Measurements from ENCODE around the gene CES1.
"Not testable (repeated sequence)": the region's sequence is repeated elsewhere in the genome, so short reads cannot be mapped to it uniquely, and the experiment has no call there.

Gene CES1

DNA sequence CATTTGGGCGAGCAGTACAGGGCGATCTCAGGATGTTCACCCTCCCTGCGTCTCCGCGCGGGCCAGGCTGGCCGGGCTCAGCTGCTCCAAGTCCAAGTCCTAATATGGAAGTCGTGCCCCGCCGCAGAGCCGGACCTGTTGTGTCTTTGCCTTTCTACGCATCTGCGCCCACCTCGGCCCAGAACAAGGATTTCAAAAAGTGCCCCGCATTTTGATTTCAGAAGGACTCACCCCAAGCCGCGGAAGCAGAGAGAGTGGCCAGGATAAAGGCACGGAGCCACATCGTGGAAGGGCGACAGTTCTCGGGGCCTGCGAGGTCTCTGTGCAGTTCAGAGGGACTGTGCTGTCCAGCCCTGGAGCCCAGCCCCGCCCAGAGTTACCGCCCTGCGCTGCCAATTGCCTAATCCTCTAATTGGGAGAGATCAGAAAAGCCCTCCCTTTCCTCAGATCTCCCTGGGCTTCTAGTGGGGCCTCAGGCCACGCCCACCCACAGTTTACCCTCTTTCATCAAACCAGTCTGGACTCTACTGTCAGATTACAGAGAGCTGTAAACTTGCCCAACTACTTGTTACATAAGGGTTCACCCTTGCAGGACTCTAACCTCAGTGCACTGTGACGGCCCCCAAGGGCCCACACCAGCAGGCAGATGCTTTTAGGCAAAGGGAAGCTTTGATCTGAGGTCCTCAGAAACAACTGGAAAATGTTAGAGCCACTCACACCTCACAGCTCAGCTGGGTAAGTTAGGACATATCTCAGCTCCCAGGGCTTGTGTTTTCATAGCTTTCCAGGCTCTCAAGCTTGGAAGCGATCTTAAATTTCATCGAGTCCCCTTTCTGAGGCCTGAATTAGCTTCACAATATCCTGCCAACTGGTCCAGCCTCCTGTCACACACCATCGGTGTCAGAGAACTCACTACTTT is at the start of gene CES1:
Gene CES1, minus strand, starts transcription at position 324 of the 919 bp plus-strand sequence. Its CDS starts 41 bp downstream, at position 283.
- no peak within 1 kb of the TSS for H3K4me3 ChIP-seq (ENCODE audit: low read length)
- no peak for TF ChIP-seq ZNF274 (IDR thresholded peaks at IDR 0.05; ENCODE audit: low read depth, low read length)

DNA sequence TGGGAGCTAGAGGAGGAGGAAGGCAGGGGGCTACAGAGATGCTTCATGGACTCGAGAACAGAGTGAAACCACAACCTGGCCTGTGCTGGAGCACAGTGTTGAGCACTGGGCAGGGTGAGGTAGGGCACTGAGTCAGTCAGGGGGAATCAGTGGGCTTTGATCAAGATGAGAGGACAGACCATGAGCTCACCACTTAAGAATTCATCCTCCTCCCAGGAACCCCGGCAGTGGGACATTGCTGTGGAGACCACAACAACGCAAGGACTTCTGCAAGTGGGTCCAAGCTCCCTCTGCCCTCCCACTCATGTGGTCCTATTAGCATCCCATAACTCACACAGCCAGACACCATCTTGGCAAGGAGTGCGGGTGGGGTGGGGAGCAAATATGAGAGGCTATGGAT is 44.0 kb upstream of the CES1 start:
- TF ChIP-seq ZNF274 (IDR thresholded peaks at IDR 0.05; ENCODE audit: low read depth, low read length), result no peak
- no peak overlapping the region for H3K4me3 ChIP-seq (ENCODE audit: low read length)

- H3K4me3 ChIP-seq (ENCODE audit: low read length), result no peak within 1 kb of the TSS
- TF ChIP-seq ZNF274 (IDR thresholded peaks at IDR 0.05; ENCODE audit: low read depth, low read length), result no peak
These were observed 42.4 kb upstream of the CES1 start, which contains the start of gene CES5A for GRCh38 chr16:55875273-55875672. Gene CES5A, minus strand, starts transcription at chr16:55875373. Its CDS starts 152 bp downstream, at chr16:55875221.

- no peak overlapping the region for H3K4me3 ChIP-seq (ENCODE audit: low read length)
- TF ChIP-seq ZNF274 (IDR thresholded peaks at IDR 0.05; ENCODE audit: low read depth, low read length), result no peak
These were observed 40.2 kb upstream of the CES1 start for GRCh38 chr16:55873122-55873521.

DNA sequence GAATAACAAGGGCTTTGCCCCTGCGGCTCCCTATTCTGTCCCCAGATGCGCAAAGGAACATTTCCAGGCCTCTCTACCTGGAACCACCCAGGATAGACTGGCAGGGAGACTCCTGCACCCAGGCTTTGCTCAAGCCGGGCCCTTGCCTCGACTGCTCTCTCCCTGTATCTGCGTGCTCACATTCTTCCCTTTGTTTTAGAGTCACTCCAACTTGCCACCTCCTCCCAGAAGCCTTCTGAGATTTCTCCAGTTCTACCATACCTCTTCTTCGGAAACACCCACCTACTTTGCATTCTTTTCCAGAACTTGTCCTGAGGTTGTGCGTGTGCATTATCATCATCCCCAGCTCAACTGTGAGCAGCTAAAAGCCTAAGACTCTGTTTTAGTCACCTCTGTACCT is 39.2 kb upstream of the CES1 start:
- no peak for TF ChIP-seq ZNF274 (IDR thresholded peaks at IDR 0.05; ENCODE audit: low read depth, low read length)
- no peak overlapping the region for H3K4me3 ChIP-seq (ENCODE audit: low read length)

- TF ChIP-seq ZNF274 (IDR thresholded peaks at IDR 0.05; ENCODE audit: low read depth, low read length), result no peak
These were observed 38.6 kb upstream of the CES1 start for GRCh38 chr16:55871411-55872038.

GRCh38 chr16:55868980-55869379 is 36.1 kb upstream of the CES1 start:
- no peak for TF ChIP-seq ZNF274 (IDR thresholded peaks at IDR 0.05; ENCODE audit: low read depth, low read length)
- H3K4me3 ChIP-seq (ENCODE audit: low read length), result no peak overlapping the region

More at GRCh38 chr16:55871411-55872038, 38.6 kb upstream of the CES1 start:
- no peak overlapping the region for H3K4me3 ChIP-seq (ENCODE audit: low read length)

DNA sequence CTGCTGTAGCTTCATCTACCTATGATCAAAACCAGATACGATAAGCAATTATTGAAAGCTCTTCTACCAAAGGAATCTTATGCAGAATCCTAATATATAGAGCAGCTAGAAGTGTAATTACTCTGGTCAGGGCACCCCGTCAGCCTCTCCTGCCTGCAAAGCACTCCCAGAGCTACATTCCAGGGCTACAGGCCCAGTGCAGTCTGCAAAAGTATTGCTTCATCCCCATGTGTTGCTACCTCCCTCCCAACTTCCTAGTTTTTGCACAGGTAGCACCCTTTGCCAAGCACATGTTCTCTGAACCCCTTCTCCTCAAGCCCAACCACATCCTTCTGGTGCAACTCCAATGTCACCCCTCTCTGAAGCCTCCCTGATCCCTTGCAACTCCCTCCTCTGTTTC is 35.2 kb upstream of the CES1 start:
- TF ChIP-seq ZNF274 (IDR thresholded peaks at IDR 0.05; ENCODE audit: low read depth, low read length), result no peak
- H3K4me3 ChIP-seq (ENCODE audit: low read length), result no peak overlapping the region

DNA sequence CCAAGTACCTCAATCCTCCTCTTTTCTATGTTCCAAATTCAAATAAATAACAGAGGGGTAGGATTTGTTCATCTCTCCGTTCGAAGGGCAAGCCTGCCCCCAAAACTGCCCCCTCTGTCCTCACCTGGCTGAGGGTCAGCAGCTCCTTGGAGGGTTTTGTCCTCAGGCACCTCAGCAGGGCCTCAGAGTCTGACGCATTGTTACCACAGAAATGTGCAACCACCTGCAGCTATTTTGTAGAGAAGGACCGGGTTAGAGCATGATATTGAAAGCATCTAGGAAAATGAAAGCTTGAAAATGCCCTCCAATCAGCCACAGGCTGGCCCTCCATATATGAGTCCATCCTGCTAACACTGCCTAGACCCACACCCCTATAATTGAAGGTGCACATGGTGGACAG is 28.4 kb upstream of the CES1 start:
- TF ChIP-seq ZNF274 (IDR thresholded peaks at IDR 0.05; ENCODE audit: low read depth, low read length), result no peak
- no peak overlapping the region for H3K4me3 ChIP-seq (ENCODE audit: low read length)

DNA sequence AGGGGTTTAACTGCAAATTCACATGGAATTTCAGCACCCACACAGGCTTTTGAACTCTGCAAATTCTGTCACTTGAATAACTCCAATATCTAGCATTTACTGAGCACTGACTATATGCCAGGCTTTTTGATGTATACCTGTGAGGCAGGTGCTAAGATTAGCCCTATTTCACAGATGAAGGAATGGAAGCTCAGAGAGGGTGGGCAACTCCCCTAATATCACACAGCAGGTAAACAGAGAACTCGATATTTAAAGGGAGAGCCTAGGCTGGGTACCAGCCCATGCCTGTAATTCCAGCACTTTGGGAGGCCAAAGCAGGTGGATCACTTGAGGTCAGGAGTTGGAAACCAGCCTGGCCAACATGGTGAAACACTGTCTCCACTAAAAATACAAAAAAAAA is 24.8 kb upstream of the CES1 start:
- not testable (repeated sequence) for H3K4me3 ChIP-seq (ENCODE audit: low read length)

- no peak overlapping the region for H3K4me3 ChIP-seq (ENCODE audit: low read length)
- TF ChIP-seq ZNF274 (IDR thresholded peaks at IDR 0.05; ENCODE audit: low read depth, low read length), result no peak
These were observed 24.1 kb upstream of the CES1 start for GRCh38 chr16:55856950-55857349.

- TF ChIP-seq ZNF274 (IDR thresholded peaks at IDR 0.05; ENCODE audit: low read depth, low read length), result no peak
- H3K4me3 ChIP-seq (ENCODE audit: low read length), result no peak overlapping the region
These were observed 20.2 kb upstream of the CES1 start for GRCh38 chr16:55853114-55853513.

GRCh38 chr16:55849536-55849935 is 16.6 kb upstream of the CES1 start:
- no peak overlapping the region for H3K4me3 ChIP-seq (ENCODE audit: low read length)
- no peak for TF ChIP-seq ZNF274 (IDR thresholded peaks at IDR 0.05; ENCODE audit: low read depth, low read length)

DNA sequence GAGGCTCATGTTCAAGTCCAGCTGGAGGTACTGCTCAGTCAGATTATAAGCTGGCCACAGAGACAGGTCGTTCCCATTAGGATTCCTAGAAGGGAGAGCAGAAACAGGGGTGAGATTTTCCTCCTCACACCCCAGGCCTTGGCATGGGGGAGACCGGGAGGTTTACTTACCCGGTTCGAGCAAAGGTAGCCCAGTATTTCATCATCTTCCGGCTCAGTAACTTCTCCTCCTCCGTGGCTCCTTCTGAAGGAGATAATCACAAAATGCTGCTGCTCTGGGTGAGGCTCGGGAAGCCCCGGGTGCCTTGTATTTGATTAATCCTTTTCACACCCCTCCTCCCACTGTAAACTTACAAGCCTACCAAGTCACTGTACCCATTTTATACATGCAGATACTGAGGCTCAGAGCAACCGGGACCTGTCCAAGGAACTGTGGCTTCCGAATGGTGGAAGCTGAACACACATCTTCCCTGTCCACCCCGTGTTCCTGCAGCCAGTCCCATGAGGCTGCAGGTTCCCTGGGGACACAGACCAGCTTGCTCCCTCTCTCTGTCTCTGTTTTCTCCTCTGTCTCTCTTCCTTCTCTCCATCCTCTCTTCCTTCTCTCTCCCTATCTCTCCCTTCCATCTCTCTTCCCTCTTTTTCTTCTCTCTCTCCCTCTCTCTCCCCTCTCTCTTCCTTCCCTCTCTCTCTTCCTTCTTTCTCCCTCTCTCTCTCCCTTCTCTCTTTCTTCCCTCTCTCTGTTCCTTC is 13.9 kb upstream of the CES1 start:
- no peak overlapping the region for H3K4me3 ChIP-seq (ENCODE audit: low read length)
- no peak for TF ChIP-seq ZNF274 (IDR thresholded peaks at IDR 0.05; ENCODE audit: low read depth, low read length)

GRCh38 chr16:55843105-55843395 is 10.2 kb upstream of the CES1 start:
- no peak overlapping the region for H3K4me3 ChIP-seq (ENCODE audit: low read length)
- no peak for TF ChIP-seq ZNF274 (IDR thresholded peaks at IDR 0.05; ENCODE audit: low read depth, low read length)
